Measurements from ENCODE around the gene IL1RAPL2.

Gene IL1RAPL2

DNA sequence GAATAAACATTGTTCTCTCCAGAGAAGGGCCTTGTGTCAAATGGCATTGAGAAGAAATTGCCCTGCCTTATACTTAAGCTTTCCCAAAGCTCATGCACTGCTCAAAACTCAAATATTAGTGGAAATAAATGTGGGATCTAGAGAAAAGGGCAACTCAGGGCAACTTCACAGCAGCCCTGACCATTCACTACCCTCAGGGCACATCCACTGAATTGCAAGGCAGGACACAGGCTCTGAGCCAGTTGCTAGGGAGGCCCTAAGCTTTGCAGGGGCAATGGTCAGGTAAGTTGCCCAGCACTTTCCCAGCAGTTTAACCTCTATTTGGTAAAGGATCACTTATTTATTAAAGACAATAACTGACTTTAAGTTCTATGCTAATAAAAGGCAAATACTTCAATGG is 909.8 kb downstream of the IL1RAPL2 start:
- no peak for DNase-seq

DNA sequence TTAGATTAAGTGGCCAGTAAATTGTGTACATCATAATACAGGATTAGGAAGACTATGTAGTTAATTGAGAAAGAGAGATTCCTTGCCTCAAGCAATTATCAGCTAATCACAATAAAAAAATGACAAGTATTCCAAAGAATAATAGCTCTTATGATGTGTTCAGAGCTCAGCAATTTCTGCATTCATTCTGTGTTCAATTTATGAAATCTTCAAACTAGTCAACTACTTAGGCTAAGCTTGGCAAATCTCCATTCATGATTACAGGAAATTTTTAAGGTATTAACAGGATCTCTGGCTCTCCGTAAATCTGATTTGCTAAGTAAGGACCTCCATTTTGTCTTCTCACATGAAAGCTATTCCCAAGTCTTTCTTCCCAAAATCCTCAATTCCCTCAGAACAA is 911.4 kb downstream of the IL1RAPL2 start:
- DNase-seq = no peak

DNA sequence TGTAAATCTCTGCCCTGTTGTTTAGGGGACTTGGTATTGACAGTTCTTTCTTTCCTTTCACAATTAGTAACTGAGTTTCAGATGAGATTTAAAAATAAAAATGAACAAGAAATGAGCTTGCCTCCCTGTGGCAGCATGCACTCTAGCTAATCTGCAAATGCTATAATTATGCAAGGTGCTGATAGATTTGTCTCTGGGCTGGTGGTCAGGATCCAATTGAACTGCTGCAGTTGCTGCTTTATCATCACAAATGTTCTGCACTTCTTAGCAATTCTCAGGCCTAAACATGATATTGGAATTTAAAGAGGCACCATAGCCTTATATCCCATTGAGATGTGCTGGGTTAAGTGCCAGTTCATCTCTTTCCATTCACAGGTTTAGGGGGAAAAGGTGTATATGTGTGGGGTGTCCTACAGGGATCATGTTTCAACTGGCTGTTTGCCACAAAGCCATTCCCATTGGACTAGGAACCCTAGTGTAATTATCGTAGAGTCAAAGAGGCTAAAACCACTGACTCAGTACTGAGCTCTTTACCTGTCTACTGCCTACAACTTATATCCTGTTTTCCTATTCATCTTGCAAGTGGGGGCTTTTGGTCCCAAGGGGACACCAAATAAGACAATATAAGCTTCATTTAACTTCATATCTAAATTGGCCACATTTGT is 914.8 kb downstream of the IL1RAPL2 start:
- DNase-seq = no peak

DNA sequence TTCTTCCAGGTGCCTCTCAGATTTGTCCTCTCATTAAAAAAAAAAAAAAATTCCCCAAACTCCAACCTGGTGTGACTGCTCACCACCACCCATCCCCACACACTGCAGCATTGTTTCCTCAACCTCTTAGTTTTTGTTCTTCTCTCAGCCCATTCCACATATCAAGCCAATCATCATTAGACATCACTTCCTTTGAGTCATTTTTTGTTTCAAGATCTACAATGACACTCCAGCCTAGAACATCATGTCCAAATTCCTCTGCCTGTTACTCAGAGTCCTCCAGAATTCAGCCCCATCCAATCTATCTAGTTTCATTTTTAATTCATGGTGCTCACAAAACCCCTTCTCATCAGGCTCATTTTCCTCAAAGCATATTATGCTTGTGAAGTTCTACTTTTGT is 917.0 kb downstream of the IL1RAPL2 start:
- DNase-seq = no peak

DNA sequence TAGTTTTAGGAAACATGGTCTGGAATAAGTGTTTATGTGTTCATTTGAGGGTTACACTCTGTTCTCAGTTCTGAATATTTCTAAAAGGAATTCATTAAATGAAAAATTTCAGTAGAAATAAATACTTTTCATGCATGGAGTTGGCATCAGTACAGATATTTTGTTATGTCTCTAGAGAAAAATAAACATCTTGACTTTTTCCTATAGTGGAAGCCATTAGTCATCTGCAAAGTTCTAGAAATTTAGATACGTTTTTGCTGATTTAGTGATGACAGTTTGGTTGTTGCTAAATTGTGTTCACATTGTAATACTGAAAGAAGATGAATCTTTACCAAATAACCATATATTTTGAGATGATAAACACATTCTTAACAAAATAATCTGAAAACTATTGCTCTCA is 922.7 kb downstream of the IL1RAPL2 start:
- no peak for DNase-seq

- DNase-seq = peak; percentile 23
Measured at GRCh38 chrX:105495376-105495775, 929.4 kb downstream of the IL1RAPL2 start.

GRCh38 chrX:105502336-105502735 is 936.3 kb downstream of the IL1RAPL2 start:
- no peak for DNase-seq

- DNase-seq = no peak
Measured at GRCh38 chrX:105515561-105515960, 949.6 kb downstream of the IL1RAPL2 start.

DNA sequence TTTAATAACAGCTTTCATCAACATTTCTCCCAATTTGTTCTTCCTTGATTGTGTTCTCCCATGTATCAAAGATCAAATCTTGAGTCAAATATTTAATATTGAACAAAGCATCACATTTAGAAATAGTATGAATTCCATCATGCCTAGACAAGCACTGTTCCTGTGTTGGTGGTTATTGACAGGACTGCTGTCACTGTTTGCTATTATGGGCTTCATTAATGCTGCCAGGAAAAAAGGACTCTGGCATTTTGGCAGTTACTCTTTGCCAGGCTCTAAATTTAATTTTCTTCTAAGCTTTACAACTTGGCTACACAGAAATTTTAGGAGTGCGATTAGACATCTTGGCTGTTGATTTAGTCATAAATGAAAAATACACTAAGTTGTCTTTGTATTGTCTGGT is 960.4 kb downstream of the IL1RAPL2 start:
- no peak for DNase-seq

GRCh38 chrX:105527759-105528158 is 961.8 kb downstream of the IL1RAPL2 start:
- no peak for DNase-seq

- no peak for DNase-seq
Measured at GRCh38 chrX:105533951-105534350, 968.0 kb downstream of the IL1RAPL2 start.

DNA sequence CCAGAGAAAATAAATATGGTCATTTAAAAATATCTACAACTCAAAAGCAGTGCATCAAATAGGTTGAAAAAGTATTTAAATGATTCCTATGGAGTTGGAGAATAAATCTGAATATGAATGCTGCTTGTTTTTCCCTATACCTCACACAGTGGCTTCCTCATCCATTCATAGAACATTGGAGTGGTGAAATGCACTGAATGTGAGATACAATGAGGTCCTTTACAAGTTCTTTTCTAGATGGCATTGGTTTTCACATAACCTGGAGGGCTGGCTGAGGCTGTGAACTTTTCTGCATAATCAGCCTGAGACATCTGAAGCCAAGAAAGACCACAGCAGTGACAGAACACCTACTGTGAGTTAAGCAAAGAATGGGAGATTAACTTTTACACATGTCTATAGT is 977.3 kb downstream of the IL1RAPL2 start:
- no peak for DNase-seq

- DNase-seq = no peak
Measured at GRCh38 chrX:105550043-105550663, 984.2 kb downstream of the IL1RAPL2 start.

DNA sequence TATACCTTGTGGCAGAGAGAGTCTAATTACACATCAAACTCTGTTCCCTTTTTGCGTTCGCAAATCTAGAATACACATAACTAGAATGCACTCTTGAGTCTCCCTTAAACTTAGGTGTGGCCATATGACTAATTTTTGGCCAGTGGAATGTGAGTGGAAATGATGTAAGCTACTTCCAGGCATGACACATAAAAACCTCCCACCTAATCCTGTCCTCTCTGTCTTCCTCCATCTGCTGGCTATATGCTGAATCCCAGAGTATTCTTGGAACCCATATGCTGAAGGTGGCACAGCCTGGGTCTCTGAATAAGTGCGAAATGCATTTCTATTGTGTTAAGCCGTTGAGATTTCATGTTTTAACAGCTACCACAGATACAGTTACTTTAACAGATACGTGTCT is 986.4 kb downstream of the IL1RAPL2 start:
- DNase-seq = no peak

DNA sequence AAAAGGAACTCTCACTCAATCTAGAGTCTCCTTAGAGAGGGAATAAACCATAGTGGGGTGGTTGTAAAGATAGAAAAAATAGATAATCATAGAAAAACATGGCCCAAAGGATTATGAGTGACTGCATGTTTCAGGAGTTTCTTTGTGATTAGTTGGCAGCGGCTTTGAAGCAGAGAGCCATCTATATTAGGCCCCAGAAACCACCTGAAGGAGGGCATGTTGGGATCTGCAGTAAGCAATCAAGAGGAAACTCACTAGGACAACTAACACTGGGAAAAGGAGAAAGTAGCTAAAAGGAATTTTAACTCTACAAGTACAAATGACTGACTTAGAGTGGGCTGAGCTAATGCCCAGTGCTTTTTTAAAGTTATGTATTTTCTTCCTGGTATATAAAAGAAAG is 987.1 kb downstream of the IL1RAPL2 start:
- no peak for DNase-seq

DNA sequence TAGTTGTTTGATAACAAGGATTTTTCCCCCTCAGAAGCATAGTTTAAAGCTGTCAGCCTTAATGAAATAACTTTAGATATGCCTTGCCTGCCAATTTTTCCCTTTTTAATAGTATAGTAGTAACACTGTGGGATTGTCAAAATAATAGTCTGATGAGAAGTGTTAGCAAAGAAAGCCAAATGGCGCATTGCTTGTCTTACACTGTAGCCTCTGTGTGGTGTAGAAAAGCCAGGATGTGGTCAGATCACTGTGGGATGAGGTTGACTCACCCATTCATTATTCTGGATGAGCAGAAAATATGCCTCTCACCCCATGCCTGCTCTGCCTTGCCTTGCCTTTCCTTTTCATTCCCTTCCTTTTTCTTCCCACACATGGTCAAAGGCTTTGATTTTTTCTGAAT is 998.5 kb downstream of the IL1RAPL2 start:
- no peak for DNase-seq

DNA sequence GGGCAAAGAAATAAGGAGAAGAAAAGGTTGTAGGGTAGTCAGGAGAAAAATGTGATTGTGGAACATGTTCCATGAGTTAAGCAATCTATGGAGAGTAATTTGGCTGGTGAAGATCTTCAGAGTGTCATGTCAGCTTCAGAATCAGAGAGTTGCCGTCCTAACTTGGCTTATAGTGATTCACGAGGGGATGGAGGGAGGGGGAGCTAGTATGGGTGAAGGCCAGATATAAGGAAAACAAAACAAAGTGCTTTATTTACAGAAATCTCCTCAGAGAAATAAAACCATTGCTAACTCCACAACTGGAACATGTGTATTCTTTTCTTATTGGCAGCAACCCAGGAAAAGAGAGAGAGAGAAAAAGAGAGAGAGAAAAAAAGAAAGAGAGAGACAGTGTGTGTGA is 999.9 kb downstream of the IL1RAPL2 start:
- no peak for DNase-seq

DNA sequence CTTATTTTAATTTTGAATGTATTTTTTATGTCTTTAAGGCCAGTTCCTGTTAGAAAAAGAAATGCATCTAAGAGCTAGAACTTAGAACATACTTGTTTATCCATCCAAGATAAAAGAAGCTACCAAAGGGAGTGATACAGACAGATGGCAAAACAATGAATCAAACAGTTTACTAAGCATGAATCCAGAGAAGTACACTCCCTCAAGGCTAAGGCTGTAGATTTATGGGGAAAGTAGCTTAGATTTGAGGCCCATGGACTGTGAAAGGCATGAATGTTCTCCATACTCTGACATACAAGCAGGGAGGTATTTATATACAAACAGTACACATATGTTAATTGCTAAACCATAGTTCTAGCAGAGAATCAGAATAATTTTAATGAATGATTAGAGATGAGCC is 1001.1 kb downstream of the IL1RAPL2 start:
- no peak for DNase-seq

- peak; percentile 32 for DNase-seq
Measured at GRCh38 chrX:105608745-105609144, 1042.7 kb downstream of the IL1RAPL2 start.

- DNase-seq = no peak
Measured at GRCh38 chrX:105609530-105609929, 1043.5 kb downstream of the IL1RAPL2 start.

DNA sequence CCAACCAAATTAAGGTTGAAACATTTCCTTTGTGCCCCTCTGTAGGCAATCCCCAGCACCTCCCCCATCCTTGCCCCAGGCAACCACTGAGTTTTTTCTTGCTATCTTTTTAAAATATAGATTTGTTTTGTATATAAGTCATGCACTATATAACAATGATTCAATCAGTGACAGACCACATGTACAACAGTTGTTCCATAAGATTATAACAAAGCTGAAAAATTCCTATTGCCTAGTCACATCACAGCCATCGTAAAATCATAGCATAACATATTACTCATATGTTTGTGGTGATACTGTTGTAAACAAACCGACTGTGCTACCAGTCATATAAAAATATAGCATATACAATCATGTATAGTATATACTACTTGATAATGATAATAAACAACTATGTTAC is 1044.4 kb downstream of the IL1RAPL2 start:
- peak; percentile 11 for DNase-seq

DNA sequence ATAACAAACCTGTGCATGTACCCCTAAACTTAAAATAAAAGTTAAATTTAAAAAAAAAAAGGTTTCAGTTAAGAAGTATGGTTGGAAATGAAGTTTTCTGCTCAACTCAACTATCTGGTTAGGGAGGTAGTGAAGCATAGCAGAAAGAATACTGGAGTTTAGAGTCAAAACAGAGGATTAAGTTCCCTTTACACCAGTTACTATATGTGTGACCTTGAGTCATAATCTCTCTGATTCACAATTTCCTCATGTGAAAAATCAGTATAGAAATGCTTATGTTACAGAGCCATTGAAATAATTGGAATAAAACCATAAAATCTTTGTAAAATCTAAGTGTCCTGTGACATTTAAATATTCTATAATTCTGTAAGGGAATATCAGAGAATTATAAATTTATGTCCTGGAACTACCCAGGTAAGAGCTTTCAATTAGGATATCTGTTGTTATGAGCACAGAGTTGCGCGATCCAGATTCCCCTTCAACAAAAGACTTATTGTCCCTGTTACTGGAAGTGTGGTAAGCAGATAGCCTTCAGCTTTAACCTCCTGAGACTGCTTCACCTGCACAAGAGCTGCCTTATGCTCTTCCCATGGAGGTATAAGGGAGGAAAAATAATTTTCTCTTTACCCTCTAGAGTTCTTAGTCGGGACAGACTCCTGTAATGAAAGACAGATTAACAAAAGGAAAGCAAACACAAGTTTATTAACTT is 1052.5 kb downstream of the IL1RAPL2 start:
- DNase-seq = peak; percentile 4

- DNase-seq = no peak
Measured at GRCh38 chrX:105634180-105634579, 1068.2 kb downstream of the IL1RAPL2 start.

DNA sequence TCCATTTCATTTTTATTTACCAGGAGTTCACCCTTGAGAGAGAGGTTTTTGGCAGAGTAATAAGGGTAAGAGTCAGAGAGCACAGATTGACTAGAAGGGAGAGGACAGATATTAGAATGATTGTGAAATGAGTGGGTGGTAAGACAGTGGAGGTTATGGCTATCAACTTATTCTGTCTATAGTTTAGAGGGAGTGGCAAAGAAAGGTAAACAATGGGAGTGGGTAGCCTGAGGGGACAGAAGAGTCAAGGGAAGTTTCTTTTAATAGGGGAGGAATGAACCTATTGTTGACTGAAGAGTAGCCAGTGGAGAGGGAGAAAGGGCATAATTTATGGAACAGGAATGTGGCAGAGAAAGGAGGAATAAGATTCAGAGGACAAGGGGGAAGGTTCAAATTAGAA is 1069.8 kb downstream of the IL1RAPL2 start:
- no peak for DNase-seq
